T-helper 1 cell (primary cell): ENCODE results near the gene EBF3.

ENCODE experiments used
- DNase-seq, 5 donors: peaks; one replicate each; pipeline ENCODE4 v3.0.0-alpha.2; 2012 to 2020
- total RNA-seq, 4 donors: gene quantifications; one replicate each; lab custom pipeline; 2026; lab: John Stamatoyannopoulos, UW

The EBF3 gene, protein sequence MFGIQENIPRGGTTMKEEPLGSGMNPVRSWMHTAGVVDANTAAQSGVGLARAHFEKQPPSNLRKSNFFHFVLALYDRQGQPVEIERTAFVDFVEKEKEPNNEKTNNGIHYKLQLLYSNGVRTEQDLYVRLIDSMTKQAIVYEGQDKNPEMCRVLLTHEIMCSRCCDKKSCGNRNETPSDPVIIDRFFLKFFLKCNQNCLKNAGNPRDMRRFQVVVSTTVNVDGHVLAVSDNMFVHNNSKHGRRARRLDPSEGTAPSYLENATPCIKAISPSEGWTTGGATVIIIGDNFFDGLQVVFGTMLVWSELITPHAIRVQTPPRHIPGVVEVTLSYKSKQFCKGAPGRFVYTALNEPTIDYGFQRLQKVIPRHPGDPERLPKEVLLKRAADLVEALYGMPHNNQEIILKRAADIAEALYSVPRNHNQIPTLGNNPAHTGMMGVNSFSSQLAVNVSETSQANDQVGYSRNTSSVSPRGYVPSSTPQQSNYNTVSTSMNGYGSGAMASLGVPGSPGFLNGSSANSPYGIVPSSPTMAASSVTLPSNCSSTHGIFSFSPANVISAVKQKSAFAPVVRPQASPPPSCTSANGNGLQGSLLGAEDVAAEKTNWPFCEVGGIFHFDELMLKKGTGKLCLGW
- total RNA-seq = 0 to 0.15 (median 0) reads per million in 4 donors

DNA sequence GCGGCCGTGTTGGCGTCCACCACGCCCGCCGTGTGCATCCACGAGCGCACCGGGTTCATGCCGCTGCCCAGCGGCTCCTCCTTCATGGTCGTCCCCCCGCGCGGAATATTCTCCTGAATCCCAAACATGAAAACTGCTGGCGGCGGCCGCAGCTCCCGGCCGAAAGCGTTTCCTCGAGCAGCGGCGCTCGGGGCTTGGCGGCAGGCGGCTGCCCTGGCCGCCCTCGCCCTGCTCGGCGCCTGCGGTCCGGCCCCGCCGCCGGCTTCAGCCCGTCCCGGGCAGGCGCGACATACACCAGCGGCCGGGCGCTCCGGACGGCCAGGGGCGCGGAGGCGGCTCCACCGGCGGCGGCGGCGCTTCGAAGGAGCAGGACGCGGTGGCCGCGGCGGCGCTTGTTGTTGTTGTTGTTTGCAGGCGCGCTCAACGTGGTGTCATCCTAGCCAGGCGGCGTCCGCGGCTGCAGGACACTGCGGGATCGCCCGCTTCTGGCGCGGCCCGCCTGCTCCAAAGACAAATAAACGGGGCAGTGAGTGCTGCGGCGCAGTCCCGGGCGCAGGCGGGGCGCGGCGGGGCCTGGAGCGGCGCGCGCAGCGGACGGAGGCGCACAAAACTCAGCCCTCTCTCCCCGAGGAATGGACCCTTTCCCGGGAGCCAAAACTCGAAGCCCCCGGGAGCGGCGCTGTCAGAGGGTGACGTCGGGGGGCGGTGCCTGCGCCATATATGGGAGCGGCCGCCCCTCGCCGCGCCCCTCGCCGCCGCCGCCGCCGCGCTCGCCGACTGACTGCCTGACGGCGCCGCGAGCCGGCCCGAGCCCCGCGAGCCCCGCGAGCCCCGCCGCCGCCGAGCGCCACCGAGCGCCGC lies at the start of gene EBF3:
TSS of gene EBF3 (minus strand) at position 634 of the 861 bp plus-strand sequence. CDS start at position 128, 506 bp downstream.
- DNase-seq = peak in 2 of 5 donors; percentile 19 to 47

DNA sequence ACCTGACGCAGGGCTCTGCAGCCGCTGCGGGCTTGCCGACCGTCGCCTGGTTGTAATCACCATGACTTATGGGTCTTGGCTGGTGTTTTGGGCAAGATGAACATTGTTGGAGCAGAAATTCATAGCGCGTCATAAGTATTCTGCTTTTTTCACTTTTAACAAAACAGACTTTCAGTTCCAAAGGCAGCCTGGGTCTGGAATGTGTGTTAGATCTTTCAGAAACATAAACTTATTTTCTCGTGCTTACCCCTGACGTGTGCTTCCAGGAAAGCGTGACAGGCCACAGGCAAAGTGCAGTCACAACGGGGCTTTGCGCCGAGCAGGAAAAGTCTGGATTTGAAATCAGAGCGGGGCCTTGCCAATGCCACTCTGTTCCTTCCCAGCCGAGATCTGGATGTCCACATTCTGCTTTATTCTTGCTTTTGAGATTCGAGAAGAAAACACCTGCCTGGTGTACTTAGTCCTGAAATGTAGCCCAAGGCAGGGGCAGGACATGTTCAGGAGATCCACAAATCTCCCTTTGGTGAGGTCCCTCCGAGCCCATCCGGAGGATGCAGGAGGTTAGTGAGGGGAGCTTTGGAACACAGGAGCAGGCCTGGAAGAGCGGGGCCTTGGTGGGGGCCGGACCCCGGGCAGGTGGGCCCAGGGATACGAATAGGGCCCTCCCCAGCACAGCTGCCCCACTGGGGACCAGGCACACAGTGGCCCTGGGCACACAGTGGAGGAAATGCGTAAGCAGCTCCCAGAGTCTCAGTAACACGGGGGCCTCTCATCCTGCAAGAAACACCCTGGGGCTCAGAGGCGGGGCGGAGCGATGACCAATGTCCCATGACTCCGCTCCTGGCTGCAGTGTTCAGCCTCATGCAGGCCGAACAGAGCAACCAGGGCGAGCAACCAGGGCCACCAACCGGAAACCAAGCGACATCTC lies 49.5 kb upstream of the EBF3 start:
- DNase-seq = no peak

DNA sequence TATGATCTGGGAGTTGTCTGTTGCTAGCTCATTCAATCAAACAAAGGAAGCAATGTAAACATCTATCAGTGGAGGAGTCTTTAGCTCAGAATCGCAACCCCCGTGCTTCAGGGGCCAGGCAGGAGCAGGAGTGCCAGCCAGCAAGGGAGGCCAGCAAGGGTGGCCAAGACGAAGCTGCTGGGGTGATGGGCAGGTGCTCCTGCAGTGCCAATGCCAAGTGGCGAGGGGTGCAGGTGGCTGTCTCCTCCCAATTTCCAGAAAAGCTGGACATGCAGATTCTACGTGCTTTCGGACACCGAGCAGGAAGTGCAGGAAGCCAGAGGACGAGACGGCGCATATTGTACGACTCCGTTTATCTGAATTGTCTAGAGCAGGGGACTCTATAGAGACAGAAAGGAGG lies 48.1 kb upstream of the EBF3 start:
- no peak for DNase-seq

DNA sequence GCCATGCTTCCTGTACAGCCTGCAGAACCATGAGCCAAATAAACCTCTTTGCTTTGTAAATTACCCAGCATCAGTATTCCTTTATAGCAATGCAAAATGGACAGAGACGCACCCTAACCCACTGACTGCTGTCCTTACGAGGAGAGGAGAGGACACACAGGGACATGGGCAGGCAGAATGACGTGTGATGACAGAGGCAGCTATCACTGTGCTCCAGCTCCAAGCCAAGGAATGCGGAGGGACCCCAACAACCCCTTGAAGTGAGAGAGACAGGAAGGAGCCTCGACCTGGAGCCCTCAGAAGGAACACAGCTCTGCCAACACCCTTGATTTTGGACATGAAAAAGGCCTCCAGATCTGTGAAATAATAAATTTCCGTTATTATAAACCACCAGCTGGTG lies 46.6 kb upstream of the EBF3 start:
- no peak for DNase-seq

DNA sequence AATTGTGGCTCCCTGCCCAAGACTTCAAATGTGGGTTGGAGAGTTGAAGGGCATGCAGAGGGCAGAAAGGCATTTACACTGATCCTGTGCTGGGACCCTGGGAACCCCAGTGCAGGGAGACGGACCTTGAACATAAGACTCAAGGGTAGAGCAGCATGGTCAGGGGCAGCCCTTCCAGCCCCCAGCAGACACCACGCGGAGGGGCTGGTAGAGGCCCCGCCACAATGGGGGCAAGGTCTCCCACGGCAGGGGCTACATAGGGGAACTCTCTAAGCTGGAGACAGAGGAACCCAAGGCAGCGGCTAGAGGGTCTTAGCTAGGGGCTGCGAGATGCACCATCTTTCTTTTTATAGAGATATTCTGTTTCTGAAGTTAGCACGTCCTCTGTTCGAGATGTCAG lies 45.2 kb upstream of the EBF3 start:
- DNase-seq = no peak

DNA sequence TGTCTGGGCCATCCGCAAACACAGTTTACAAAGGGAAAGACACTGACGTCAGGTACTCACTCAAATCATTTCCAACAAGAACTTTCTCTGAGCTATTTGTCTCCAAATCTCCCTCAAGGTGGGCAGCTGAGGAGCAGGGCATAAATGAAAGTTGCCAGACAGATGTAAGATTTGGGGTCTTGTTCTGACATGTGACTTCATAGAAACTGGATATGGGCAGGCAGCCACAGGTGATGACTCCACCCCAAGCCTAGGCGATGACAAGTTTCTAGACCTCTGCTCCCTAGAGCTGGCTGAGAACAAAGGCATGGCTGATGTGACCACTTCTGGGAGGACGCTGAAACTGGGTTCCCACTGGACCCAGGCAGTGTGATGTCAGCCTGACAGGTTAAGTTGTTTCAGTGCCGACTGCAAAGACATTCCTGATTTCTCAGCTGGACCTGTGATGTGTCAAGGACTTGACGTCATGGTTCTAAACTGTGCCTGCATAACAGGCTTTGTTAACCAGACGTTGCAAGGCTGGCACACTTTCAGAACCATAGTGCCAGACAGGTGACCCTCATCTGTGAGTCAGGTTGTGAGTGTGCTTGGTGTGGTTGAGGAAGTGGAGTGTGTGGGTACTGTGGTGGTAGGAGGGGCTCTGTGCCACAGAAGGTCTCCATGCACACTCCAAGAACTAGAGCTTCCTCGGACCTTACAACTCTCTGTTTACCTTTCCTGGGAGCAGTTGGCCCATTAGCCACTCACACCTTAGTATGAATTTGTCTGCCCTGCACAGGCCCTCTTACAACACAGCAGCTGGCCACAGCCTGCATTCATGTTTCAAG lies 39.9 kb upstream of the EBF3 start:
- DNase-seq = no peak

DNA sequence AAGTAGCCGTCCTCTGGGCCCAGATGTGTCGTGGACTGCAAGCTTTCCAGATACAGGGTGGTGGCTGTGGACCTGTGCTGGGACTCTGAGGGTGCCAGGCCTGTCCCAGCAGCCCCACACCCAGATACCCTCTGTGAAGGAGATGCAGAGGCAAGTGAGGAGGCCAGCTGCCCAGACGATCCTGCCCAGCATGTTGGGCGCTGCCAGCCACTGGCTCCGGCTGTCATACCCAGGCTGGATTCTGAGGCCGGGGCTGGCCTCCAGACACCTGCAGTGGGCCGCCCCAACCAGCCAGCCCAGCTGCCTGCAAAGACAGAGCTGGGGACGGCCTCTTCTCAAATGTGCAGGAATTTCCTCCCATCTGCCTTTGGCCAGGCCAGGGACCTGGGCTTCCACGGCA lies 39.1 kb upstream of the EBF3 start:
- no peak for DNase-seq

DNA sequence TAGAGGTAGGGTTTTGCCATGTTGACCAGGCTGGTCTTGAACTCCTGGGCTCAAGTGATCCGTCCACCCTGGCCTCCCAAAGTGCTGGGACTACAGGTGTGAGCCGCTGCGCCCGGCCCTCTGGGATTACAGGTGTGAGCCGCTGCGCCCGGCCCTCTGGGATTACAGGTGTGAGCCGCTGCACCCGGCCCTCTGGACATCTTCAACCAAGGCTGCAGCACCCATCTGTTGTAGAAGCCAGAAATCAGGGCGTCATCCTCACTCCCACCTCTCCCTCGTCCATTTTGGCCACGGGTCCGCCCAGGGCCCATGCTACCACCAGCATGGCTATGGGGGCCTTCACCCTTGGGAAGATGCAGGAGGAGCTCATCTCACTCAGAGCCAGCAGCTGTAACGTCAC lies 38.5 kb upstream of the EBF3 start:
- no peak for DNase-seq

DNA sequence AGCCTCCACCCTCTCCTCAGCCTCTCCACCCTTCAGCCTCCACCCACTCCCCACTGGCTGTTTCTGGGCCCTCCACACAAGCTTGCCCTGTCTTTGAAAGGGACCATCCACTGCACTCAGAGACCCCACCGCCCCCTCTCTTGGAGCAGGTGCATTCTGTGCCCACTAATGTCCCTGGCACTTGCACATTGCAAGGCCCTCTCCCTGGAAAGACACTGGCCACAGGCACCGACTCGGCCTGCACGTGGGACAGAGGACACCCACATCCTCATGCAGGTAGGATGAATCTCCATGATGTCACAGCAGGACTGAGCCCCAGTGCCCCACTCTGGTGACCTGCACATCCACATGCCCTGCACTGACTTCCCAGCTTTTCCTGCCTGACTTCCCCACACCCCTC lies 36.8 kb upstream of the EBF3 start:
- DNase-seq = no peak

DNA sequence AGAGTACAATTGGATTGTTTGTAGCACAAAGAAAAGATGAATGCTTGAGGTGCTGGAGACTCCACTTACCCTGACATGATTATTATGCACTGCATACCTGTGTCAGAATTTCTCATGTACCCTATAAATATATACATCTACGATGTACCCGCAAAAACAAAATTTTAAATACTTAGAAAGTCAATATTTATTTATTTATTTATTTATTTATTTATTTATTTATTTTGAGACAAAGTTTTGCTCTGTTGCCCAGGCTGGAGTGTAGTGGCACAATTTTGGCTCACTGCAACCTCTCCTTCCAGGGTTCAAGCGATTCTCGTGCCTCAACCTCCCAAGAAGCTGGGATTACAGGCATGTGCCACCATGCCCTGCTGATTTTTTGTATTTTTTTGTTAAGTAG lies 35.1 kb upstream of the EBF3 start:
- DNase-seq = no peak

DNA sequence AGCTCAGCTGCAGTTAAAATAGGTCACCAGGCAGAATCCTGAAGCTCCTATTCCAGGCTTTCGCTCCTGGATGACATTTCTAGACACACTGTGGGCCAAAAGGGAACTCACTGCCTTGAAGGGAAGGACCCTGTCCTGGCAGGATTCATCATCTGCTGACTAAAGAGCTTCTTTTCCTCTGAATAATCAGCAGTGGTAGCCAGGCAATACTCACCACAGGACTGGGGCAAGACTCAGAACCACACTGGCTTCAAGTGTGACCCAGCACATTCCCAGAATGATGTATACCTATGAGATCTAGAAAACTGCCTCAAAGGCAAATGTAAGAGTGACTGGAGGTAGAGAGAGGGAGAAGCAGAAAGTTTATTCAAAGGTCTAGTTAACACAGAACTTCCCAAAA lies 29.5 kb upstream of the EBF3 start:
- no peak for DNase-seq

DNA sequence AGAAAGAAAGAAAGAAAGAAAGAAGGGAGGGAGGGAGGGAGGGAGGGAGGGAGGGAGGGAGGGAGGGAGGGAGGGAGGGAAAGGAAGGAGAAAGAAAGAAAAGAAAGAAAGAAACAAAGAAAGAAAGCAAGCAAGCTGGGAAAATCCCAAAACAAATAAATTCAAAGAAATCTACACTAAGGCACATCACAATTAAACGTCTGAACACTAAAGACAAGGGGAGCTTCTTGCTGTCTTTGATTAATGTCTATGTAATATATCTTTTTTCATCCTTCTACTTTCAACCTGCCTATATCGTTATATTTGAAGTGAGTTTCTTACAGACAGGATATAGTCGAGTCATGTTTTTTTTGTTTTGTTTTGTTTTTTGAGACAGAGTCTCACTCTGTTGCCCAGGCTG lies 28.3 kb upstream of the EBF3 start:
- DNase-seq = no peak

DNA sequence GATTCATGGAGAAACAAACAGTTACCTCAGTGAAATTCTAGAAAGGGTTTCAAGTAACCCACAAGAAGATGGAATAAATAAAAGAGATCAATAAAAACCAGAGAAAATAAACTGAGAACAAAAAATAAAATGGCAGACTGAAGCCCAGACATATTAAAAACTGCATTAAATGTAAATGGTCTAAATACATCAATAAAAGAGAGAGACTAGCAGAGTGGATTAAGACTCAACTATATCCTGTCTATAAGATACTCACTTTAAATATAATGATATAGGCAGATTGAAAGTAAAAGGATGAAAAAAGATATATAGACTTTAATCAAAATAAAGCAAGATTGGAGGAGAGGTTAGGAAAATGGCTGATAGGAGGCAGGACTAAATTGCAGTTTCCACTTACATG lies 18.8 kb upstream of the EBF3 start:
- no peak for DNase-seq

DNA sequence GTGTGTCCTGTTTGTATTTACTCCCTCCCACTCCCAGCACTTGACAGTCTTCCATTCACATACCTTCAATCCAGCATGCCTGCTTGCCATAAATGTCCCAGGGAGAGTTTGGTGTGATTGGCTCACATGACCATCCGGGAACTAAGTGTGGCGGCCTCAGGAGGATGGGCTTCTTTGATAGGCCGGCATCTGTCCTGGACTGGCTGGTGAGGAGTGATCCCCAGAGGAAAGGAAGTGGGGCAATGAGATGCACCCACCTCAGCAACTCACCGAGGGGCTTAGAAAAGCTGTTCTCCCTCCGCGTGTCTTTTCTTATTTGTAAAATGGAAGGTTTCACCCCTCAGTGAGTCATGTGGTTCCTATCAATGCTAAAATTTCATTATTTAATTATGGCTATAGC lies 14.9 kb upstream of the EBF3 start:
- no peak for DNase-seq

DNA sequence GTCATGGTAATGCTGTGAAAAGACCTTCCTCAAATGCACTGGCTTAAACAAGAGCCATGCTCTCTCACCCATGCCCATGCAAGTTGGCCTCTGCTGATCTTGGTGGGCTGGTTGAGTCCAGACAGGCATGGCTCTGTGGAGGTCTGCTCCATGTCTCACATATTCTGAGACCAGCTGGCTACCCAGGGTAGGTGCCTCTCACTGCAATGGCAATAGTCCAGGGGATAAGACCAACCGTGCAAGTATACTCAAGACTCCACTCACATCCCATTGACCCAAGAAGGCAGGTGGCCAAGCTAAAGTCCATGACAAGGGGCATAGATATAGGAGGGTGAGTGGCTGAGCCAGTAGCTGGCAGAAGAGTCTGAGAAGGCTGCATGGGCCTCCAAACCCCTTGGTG lies 14.2 kb upstream of the EBF3 start:
- no peak for DNase-seq

DNA sequence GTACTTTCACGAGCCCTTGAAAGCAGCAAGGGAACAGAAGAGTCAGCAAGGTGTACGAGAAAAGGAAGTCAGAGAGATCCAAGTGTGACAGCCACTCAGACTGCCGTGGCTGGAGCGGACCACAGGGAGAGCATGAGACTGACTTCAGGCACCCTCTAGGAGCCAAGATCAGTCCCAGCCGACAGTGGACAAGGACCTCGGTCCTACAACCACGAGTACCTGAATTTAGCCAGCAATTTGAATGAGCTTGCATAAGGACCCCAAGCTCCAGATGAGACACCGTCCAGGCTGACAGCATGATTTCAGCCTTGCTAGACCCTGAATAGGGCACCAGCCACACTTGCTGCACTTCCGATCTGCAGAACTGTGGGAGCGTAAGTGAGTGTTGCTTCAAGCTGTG lies 13.7 kb upstream of the EBF3 start:
- DNase-seq = no peak

DNA sequence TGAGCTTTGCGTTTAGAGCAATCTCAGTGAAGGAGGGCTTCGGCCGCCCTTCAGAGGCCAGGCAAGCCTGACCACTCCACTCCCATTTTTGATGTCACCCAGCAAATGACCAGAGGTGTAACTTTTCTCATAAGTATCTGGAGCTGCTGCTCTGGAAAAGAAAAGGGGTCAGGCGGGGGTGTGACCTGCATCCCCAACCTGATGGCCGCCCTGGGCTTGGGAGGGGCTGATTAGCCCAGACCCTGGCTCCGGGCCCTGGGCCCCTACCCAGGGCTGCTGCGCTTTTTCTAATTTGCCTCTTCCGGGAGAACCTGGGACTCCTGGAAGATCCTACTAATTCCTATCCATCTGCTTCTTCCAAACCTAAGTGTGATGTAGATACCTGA lies 9.6 kb upstream of the EBF3 start:
- DNase-seq = no peak

DNA sequence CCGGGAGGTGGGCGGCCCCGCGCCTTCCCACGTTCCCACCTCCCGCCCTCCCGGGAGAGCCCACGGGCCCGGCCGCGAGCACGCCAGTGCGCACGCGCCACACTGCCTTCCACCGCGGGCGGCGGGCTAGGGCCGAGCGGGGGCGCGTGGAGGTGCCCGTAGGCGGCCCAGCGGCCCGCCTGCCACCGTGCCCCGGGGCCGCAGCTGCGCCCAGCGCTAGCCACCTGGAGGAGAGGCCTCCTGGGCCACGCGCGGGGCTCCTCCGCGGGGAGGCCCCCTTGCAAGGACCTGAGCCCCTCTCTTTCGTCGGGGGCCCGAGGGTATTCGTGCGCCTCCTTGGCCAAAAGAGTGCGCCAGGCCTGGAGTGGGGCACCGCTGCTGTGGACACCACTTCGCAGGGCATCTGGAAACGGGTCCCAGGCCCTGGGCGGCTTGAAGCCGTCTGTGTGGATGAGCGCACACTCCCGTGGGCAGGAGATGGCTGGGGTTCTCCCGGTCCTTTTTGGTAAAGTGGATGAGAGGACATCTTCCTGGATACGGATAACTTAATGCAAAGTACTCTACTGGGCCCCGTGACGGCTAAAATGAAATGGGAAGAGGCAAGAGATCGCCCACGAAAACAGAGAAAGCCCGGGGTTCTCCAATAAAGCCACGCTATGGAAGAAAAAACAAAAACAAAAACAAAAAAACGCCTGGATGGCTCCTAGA lies 9.0 kb upstream of the EBF3 start:
- no peak for DNase-seq

DNA sequence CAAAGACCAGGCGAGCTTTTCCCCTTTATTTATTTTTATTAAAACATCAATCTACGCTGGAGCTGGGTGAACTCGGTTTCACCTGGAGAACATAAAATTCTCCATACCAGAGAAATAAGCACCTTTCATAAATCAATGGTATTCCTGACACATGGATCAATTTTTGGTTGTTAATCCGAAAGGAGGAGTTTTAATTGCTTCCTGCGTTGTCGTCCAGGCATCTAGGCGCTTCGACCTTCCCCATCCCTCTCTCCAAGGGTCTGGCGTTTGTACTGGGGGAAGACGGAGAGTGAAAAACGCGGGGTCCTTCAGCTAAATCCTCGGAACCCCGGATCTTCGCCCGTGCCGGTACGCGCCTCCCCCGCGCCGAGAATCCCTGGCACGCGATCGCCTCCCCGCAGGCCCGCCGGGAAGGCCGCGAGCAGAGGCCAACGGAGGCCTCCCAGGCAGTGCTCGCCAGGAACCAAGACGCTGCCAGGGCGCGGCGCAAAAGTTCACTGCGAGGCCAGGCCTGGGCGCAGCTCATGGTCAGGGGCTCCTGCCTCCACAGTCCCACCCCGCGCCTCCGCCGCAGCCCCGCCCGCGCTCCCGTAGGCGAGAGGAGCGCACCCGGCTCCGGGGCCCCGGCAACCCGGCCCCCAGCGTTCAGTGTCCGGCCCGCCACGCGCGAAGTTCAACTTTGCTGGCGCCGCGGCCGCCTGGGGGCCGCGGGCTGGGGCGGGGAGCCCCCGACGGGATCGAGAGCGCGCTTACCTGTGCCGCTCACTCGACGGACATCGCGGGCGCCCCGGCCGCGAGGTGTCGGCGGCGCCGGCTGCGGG lies 8.3 kb upstream of the EBF3 start:
- no peak for DNase-seq
